ENCODE results near the gene CCDC12. TPM values are rescaled to one million over a fixed set of nuclear protein-coding genes. Genes with fewer than 3 reads are reported as not detected.

Gene CCDC12
- total and polyA plus RNA-seq, 4 donors: 34.2 to 129 (median 70.0) TPM

- no peaks in the 10 kb centered on the region for H3K27me3 ChIP-seq (ENCODE audit: control insufficient read depth in 3 of 3, insufficient read depth in 3 of 3, low read length in 2 of 3)
- peaks cover 0 to 7% (median 0%) of the 10 kb centered on the region in 4 donors for H3K36me3 ChIP-seq (ENCODE audit: control insufficient read depth in 4 of 4, insufficient read depth in 4 of 4, low read length in 4 of 4)
- TF ChIP-seq CTCF (IDR thresholded peaks at IDR 0.05; ENCODE audit: control extremely low read depth, extremely low read depth): no peak
- no peak for DNase-seq
- H3K4me3 ChIP-seq: no peak overlapping the region
- no peaks in the 10 kb centered on the region for H3K9me3 ChIP-seq (ENCODE audit: control insufficient read depth in 4 of 4, insufficient read depth in 3 of 4, low read length in 3 of 4)
- H3K27ac ChIP-seq (ENCODE audit: low read depth in 1 of 2, low read length in 1 of 2): peak overlapping the region in 1 of 2 donors; percentile 1
- H3K9ac ChIP-seq (ENCODE audit: insufficient read depth in 1 of 2, low read length in 2 of 2): no peak overlapping the region
- WGBS, 2 donors: 95 to 96% methylated on average over 5 of the region's 5 CpGs
- peaks cover 0 to 62% (median 12%) of the 10 kb centered on the region in 5 donors for H3K4me1 ChIP-seq (ENCODE audit: control insufficient read depth in 5 of 5, insufficient read depth in 5 of 5, low read length in 5 of 5)
- no peak for ATAC-seq (ENCODE audit: insufficient read depth, low FRiP score)
Measured at GRCh38 chr3:46985588-46985987, 9.0 kb upstream of the CCDC12 start.

GRCh38 chr3:46984591-46985459, 8.3 kb upstream of the CCDC12 start:
- H3K4me3 ChIP-seq: no peak overlapping the region
- no peak for TF ChIP-seq CTCF (IDR thresholded peaks at IDR 0.05; ENCODE audit: control extremely low read depth, extremely low read depth)
- ATAC-seq (ENCODE audit: insufficient read depth, low FRiP score) (no peak), DNase-seq (no peak)
- H3K9me3 ChIP-seq (ENCODE audit: control insufficient read depth in 4 of 4, insufficient read depth in 3 of 4, low read length in 3 of 4): no peaks in the 10 kb centered on the region
- H3K27ac ChIP-seq (ENCODE audit: low read depth in 1 of 2, low read length in 1 of 2): no peak overlapping the region
- no peaks in the 10 kb centered on the region for H3K27me3 ChIP-seq (ENCODE audit: control insufficient read depth in 3 of 3, insufficient read depth in 3 of 3, low read length in 2 of 3)
- no peak overlapping the region for H3K9ac ChIP-seq (ENCODE audit: insufficient read depth in 1 of 2, low read length in 2 of 2)
- peaks cover 0 to 6% (median 0%) of the 10 kb centered on the region in 4 donors for H3K36me3 ChIP-seq (ENCODE audit: control insufficient read depth in 4 of 4, insufficient read depth in 4 of 4, low read length in 4 of 4)
- peaks cover 0 to 62% (median 16%) of the 10 kb centered on the region in 5 donors for H3K4me1 ChIP-seq (ENCODE audit: control insufficient read depth in 5 of 5, insufficient read depth in 5 of 5, low read length in 5 of 5)
- 73 to 85% methylated on average over 11 of the region's 11 CpGs for WGBS, 2 donors

GRCh38 chr3:46982546-46982945, 6.0 kb upstream of the CCDC12 start:
- Histone ChIP-seq H3K4me1 (ENCODE audit: control insufficient read depth in 5 of 5, insufficient read depth in 5 of 5, low read length in 5 of 5) (peaks cover 0 to 55% (median 21%) of the 10 kb centered on the region in 5 donors), H3K9ac (ENCODE audit: insufficient read depth in 1 of 2, low read length in 2 of 2) (no peak overlapping the region), H3K36me3 (ENCODE audit: control insufficient read depth in 4 of 4, insufficient read depth in 4 of 4, low read length in 4 of 4) (no peaks in the 10 kb centered on the region), H3K9me3 (ENCODE audit: control insufficient read depth in 4 of 4, insufficient read depth in 3 of 4, low read length in 3 of 4) (no peaks in the 10 kb centered on the region), H3K27me3 (ENCODE audit: control insufficient read depth in 3 of 3, insufficient read depth in 3 of 3, low read length in 2 of 3) (no peaks in the 10 kb centered on the region), H3K27ac (ENCODE audit: low read depth in 1 of 2, low read length in 1 of 2) (peak overlapping the region in 1 of 2 donors; percentile 21), H3K4me3 (no peak overlapping the region)
- no peak for DNase-seq
- 80 to 89% methylated on average over 2 of the region's 2 CpGs for WGBS, 2 donors
- no peak for ATAC-seq (ENCODE audit: insufficient read depth, low FRiP score)
- TF ChIP-seq CTCF (IDR thresholded peaks at IDR 0.05; ENCODE audit: control extremely low read depth, extremely low read depth): no peak
